C4-2B (cell line): ENCODE data around the gene PP2D1.
"Not testable (repeated sequence)": the region's sequence is repeated elsewhere in the genome, so short reads cannot be mapped to it uniquely, and the experiment has no call there.

Experiments used
- H3K27ac ChIP-seq: fragments of 450-650 bp; 2 replicates; pipeline ENCODE4 v1.5.1; 2017
- ZFX ChIP-seq: fragments of 450-650 bp; IDR thresholded peaks from 2 replicates; pipeline ENCODE4 v1.6.1; 2017
- TF ChIP-seq, protein P1 (sequence below): fragments of 450-650 bp; conservative IDR thresholded peaks from 2 replicates; pipeline ENCODE4 v1.5.1; 2017; ENCODE audit warnings: mild to moderate bottlenecking

Gene PP2D1

DNA sequence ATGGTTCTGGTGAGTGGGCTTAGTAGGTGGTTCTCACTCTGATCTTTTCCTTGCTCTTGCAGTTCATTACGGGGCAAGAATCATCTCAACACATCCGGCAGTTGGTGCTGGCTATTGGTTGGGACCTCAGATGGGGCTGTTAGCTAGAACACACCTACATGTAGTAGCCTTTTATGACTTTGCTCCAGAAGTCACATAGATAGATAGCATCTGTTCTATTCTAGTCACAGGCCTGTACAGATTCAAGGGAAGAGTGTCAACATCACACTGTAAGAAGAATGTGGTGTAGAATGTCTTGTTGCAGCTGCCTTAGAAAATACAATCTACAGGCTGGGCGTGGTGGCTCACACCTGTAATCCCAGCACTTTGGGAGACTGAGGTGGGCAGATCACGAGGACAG is 50.1 kb downstream of the PP2D1 start:
- H3K27ac ChIP-seq: no peak overlapping the region

DNA sequence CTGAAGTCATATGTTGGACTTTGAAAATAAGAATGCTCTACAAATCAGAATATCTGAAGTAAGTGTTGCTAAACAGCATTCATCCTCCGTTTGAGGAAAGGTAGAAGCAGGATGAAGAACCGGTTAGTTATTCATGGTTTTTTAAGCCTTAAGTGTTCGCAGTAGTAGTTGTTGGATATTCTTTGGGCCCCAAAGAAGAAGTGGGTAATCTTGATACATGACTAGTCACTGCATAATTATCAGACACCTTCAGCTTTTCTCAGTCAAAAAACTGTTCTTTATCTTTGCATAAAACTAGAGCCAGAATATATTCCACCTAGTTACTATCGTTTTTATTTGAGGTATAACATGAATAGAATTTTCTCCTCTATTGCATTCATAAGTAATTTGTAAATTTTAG is 51.4 kb downstream of the PP2D1 start:
- TF ChIP-seq, protein P1, sequence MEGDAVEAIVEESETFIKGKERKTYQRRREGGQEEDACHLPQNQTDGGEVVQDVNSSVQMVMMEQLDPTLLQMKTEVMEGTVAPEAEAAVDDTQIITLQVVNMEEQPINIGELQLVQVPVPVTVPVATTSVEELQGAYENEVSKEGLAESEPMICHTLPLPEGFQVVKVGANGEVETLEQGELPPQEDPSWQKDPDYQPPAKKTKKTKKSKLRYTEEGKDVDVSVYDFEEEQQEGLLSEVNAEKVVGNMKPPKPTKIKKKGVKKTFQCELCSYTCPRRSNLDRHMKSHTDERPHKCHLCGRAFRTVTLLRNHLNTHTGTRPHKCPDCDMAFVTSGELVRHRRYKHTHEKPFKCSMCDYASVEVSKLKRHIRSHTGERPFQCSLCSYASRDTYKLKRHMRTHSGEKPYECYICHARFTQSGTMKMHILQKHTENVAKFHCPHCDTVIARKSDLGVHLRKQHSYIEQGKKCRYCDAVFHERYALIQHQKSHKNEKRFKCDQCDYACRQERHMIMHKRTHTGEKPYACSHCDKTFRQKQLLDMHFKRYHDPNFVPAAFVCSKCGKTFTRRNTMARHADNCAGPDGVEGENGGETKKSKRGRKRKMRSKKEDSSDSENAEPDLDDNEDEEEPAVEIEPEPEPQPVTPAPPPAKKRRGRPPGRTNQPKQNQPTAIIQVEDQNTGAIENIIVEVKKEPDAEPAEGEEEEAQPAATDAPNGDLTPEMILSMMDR: no peak
- no peak for TF ChIP-seq ZFX
- no peak overlapping the region for H3K27ac ChIP-seq

More for the DNA sequence above, 50.1 kb downstream of the PP2D1 start:
- no peak for TF ChIP-seq ZFX

DNA sequence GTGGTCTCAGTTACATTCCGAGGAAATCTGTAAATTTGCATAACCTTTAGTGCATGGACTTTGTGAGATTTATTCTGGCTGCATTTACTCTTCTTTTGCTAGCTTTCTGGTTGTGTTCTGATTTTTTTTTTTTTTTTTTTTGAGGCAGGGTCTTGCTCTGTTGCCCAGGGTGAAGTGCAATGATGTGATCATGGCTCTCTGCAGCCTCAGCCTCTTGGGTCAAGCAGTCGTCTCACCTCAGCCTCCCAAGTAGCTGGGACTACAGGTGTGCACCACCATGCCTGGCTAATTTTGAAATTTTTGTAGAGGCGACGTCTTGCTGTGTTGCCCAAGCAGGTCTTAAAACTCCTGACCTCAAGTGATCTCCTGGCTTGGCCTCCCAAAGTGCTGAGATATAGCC is 52.6 kb downstream of the PP2D1 start:
- H3K27ac ChIP-seq: no peak overlapping the region
- TF ChIP-seq, protein P1: no peak
- TF ChIP-seq ZFX: no peak

DNA sequence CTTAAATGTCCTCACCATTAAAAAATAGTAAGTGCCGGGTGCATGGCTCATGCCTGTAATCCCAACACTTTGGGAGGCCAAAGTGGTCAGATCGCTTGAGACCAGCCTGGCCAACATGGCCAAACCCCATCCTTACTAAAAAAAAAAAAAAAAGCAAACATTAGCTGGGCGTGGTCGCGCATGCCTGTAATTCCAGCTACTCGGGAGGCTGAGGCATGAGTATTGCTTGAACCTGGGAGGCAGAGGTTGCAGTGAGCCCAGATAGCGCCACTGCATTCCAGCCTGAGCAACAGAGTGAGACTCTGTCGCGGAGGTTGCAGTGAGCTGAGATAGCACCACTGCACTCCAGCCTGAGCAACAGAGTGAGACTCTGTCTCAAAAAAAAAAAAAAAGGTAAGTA is 54.7 kb downstream of the PP2D1 start:
- H3K27ac ChIP-seq: not testable (repeated sequence)

DNA sequence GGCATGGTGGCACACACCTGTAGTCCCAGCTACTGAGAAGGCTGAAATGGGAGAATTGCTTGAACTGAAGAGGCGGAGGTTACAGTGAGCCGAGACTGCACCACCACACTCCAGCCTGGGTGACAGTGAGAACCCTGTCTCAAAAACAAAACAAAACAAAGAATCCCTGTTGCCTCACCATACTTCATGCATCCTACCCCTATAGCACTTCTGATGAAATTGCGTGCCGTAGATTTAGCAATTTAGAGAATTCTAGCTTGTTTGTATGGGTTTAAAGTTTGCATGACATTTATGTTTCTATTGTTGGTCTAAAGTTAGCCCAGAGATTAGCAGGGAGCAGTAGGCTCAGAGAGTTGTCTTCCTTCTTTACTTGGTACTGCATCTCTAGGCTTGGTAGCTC is 57.4 kb downstream of the PP2D1 start:
- TF ChIP-seq ZFX: no peak
- TF ChIP-seq, protein P1: no peak
- H3K27ac ChIP-seq: no peak overlapping the region

DNA sequence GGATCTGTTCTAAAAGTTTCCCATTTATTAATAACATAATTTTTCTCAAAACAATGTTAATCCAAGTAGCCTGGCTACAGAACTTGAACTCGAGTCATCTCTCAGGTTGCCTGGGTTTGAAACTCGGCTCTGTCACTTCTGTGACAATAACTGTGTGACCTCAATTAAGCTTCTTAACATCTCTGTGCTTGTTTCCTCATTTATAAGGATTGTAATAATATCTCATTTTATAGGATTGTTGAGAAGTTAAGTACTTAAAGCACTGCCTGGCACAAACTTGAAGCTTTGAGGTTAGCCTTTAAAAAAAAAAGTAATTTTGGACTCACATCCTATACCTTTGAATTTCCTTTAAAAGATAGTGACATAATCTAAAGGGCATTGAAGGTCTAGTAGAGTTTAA is 61.7 kb downstream of the PP2D1 start:
- H3K27ac ChIP-seq: no peak overlapping the region

DNA sequence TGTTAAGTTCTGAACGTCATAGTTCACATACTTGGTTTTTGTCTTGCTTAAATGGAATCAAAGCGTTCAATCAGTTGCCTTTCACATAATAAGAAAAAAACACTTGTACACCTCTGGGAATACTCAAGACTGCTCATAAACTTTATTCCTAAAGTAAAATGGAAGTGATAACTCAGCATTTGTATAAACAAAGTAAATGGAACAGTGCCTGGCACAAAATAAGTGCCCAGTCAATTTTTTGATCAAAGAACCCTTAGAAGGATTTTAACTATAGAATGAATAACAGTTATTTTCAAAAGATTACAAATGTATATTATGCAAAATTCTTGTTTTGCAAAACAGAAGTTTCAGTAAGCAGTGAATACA is 63.9 kb downstream of the PP2D1 start:
- peak overlapping the region; percentile 87 for H3K27ac ChIP-seq
- TF ChIP-seq ZFX: no peak
- TF ChIP-seq, protein P1: no peak

More for the DNA sequence above, 61.7 kb downstream of the PP2D1 start:
- TF ChIP-seq, protein P1: no peak
- TF ChIP-seq ZFX: no peak

DNA sequence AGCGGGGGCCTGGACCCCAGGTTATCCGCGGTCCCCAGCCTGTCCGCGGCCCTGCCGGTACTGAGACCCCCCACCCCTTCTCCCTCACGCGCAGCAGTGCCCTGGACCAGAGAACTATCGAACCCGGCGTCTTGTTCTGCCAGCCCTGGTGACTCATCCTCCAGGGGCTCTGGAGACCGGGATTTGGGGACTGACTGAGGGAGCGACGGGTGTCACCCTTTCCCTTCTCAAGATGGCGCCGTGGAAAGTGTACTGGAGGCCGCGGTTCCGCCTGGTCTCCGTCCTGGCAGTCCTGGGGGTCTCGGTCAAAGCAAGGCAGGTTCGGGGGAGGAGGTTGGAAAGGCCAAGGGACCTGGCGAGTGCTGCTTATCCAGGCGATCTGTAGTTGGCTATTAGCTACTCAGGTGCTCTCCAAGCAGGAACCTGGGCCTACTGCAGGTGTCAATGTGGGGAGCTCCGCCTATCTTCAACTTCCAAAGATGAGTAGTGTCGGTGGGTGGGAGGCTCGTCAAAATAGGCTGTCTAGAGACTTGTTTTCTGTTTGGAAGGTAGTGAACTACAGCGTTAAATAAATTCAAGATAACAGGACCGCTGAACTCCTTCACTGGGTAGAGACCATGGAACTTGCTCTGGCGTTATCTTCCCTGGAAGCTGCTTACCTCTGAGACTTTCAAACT is 64.4 kb downstream of the PP2D1 start:
- peak overlapping the region; percentile 87 for H3K27ac ChIP-seq

More for the DNA sequence above, 64.4 kb downstream of the PP2D1 start:
- TF ChIP-seq ZFX: peak; percentile 73
- TF ChIP-seq, protein P1: no peak
